Measurements from ENCODE around the gene TNC. TPM values are rescaled to one million over a fixed set of nuclear protein-coding genes. Genes with fewer than 3 reads are reported as not detected.

Gene TNC
- total and polyA plus RNA-seq, 5 donors from 2014 or later, result not detected

GRCh38 chr9:115118879-115119218, 892 bp upstream of the TNC start:
- Mint-ChIP-seq H3K9me3 (peaks cover 0 to 4% (median 1%) of the 10 kb centered on the region in 7 donors), H3K4me1 (no peaks in the 10 kb centered on the region), H3K4me3 (no peak overlapping the region), H3K27me3 (peaks cover 63% of the 10 kb centered on the region), H3K36me3 (no peaks in the 10 kb centered on the region), H3K27ac (no peak overlapping the region)
- Histone ChIP-seq H3K4me3 (ENCODE audit: low read depth, low read length) (no peak overlapping the region), H3K9me3 (ENCODE audit: control insufficient read depth in 2 of 2, low read length in 2 of 2) (no peaks in the 10 kb centered on the region), H3K36me3 (ENCODE audit: control insufficient read depth, insufficient read depth, low read length) (no peaks in the 10 kb centered on the region), H3K4me1 (ENCODE audit: control insufficient read depth, insufficient read depth, low read length, poor library complexity, severe bottlenecking) (no peaks in the 10 kb centered on the region), H3K27me3 (ENCODE audit: control insufficient read depth, insufficient read depth, low read length) (peaks cover 40% of the 10 kb centered on the region), H3K27ac (ENCODE audit: insufficient read depth, low read length, poor library complexity, severe bottlenecking) (no peak overlapping the region)
- ATAC-seq (ENCODE audit: low read depth in 2 of 2) (no peak), DNase-seq (no peak)

GRCh38 chr9:115116421-115117284, 1.3 kb downstream of the TNC start:
- H3K4me3 ChIP-seq (ENCODE audit: low read depth, low read length), result no peak overlapping the region
- no peak overlapping the region for H3K27ac ChIP-seq (ENCODE audit: insufficient read depth, low read length, poor library complexity, severe bottlenecking)
- H3K4me1 ChIP-seq (ENCODE audit: control insufficient read depth, insufficient read depth, low read length, poor library complexity, severe bottlenecking), result no peaks in the 10 kb centered on the region
- Mint-ChIP-seq H3K36me3 (no peaks in the 10 kb centered on the region), H3K4me3 (no peak overlapping the region), H3K9me3 (peaks cover 0 to 4% (median 0%) of the 10 kb centered on the region in 7 donors), H3K27ac (no peak overlapping the region), H3K27me3 (peaks cover 52% of the 10 kb centered on the region), H3K4me1 (no peaks in the 10 kb centered on the region)
- peaks cover 37% of the 10 kb centered on the region for H3K27me3 ChIP-seq (ENCODE audit: control insufficient read depth, insufficient read depth, low read length)
- DNase-seq (no peak), ATAC-seq (ENCODE audit: low read depth in 2 of 2) (no peak)
- H3K9me3 ChIP-seq (ENCODE audit: control insufficient read depth in 2 of 2, low read length in 2 of 2), result no peaks in the 10 kb centered on the region
- no peaks in the 10 kb centered on the region for H3K36me3 ChIP-seq (ENCODE audit: control insufficient read depth, insufficient read depth, low read length)

GRCh38 chr9:115115924-115116323, 2.0 kb downstream of the TNC start:
- Histone ChIP-seq H3K27ac (ENCODE audit: insufficient read depth, low read length, poor library complexity, severe bottlenecking) (no peak overlapping the region), H3K4me3 (ENCODE audit: low read depth, low read length) (no peak overlapping the region), H3K27me3 (ENCODE audit: control insufficient read depth, insufficient read depth, low read length) (peaks cover 35% of the 10 kb centered on the region), H3K36me3 (ENCODE audit: control insufficient read depth, insufficient read depth, low read length) (no peaks in the 10 kb centered on the region), H3K4me1 (ENCODE audit: control insufficient read depth, insufficient read depth, low read length, poor library complexity, severe bottlenecking) (no peaks in the 10 kb centered on the region), H3K9me3 (ENCODE audit: control insufficient read depth in 2 of 2, low read length in 2 of 2) (no peaks in the 10 kb centered on the region)
- H3K4me3 Mint-ChIP-seq, result no peak overlapping the region
- peaks cover 47% of the 10 kb centered on the region for H3K27me3 Mint-ChIP-seq
- DNase-seq (no peak), ATAC-seq (ENCODE audit: low read depth in 2 of 2) (no peak)
- H3K9me3 Mint-ChIP-seq, result peaks cover 0 to 4% (median 0%) of the 10 kb centered on the region in 7 donors
- no peak overlapping the region for H3K27ac Mint-ChIP-seq
- H3K36me3 Mint-ChIP-seq, result no peaks in the 10 kb centered on the region
- no peaks in the 10 kb centered on the region for H3K4me1 Mint-ChIP-seq

GRCh38 chr9:115115117-115115880, 2.7 kb downstream of the TNC start:
- H3K27ac Mint-ChIP-seq, result no peak overlapping the region
- H3K9me3 Mint-ChIP-seq, result peaks cover 0 to 4% (median 0%) of the 10 kb centered on the region in 7 donors
- Histone ChIP-seq H3K27ac (ENCODE audit: insufficient read depth, low read length, poor library complexity, severe bottlenecking) (no peak overlapping the region), H3K4me3 (ENCODE audit: low read depth, low read length) (no peak overlapping the region), H3K36me3 (ENCODE audit: control insufficient read depth, insufficient read depth, low read length) (no peaks in the 10 kb centered on the region), H3K4me1 (ENCODE audit: control insufficient read depth, insufficient read depth, low read length, poor library complexity, severe bottlenecking) (no peaks in the 10 kb centered on the region), H3K9me3 (ENCODE audit: control insufficient read depth in 2 of 2, low read length in 2 of 2) (no peaks in the 10 kb centered on the region), H3K27me3 (ENCODE audit: control insufficient read depth, insufficient read depth, low read length) (peaks cover 29% of the 10 kb centered on the region)
- H3K4me1 Mint-ChIP-seq, result no peaks in the 10 kb centered on the region
- ATAC-seq (ENCODE audit: low read depth in 2 of 2), result no peak
- H3K27me3 Mint-ChIP-seq, result peaks cover 47% of the 10 kb centered on the region
- no peak for DNase-seq
- no peaks in the 10 kb centered on the region for H3K36me3 Mint-ChIP-seq
- no peak overlapping the region for H3K4me3 Mint-ChIP-seq

- Mint-ChIP-seq H3K27ac (no peak overlapping the region), H3K4me3 (no peak overlapping the region), H3K36me3 (no peaks in the 10 kb centered on the region), H3K9me3 (peaks cover 0 to 4% (median 0%) of the 10 kb centered on the region in 7 donors), H3K27me3 (peaks cover 40% of the 10 kb centered on the region), H3K4me1 (no peaks in the 10 kb centered on the region)
- ATAC-seq (ENCODE audit: low read depth in 2 of 2), result no peak
- no peak overlapping the region for H3K4me3 ChIP-seq (ENCODE audit: low read depth, low read length)
- DNase-seq, result no peak
- no peaks in the 10 kb centered on the region for H3K4me1 ChIP-seq (ENCODE audit: control insufficient read depth, insufficient read depth, low read length, poor library complexity, severe bottlenecking)
- no peaks in the 10 kb centered on the region for H3K36me3 ChIP-seq (ENCODE audit: control insufficient read depth, insufficient read depth, low read length)
- peaks cover 26% of the 10 kb centered on the region for H3K27me3 ChIP-seq (ENCODE audit: control insufficient read depth, insufficient read depth, low read length)
- H3K27ac ChIP-seq (ENCODE audit: insufficient read depth, low read length, poor library complexity, severe bottlenecking), result no peak overlapping the region
- H3K9me3 ChIP-seq (ENCODE audit: control insufficient read depth in 2 of 2, low read length in 2 of 2), result no peaks in the 10 kb centered on the region
These were observed 3.4 kb downstream of the TNC start for GRCh38 chr9:115114546-115114945.

GRCh38 chr9:115114084-115114483, 3.9 kb downstream of the TNC start:
- Histone ChIP-seq H3K4me3 (ENCODE audit: low read depth, low read length) (no peak overlapping the region), H3K36me3 (ENCODE audit: control insufficient read depth, insufficient read depth, low read length) (no peaks in the 10 kb centered on the region), H3K9me3 (ENCODE audit: control insufficient read depth in 2 of 2, low read length in 2 of 2) (no peaks in the 10 kb centered on the region), H3K4me1 (ENCODE audit: control insufficient read depth, insufficient read depth, low read length, poor library complexity, severe bottlenecking) (no peaks in the 10 kb centered on the region), H3K27me3 (ENCODE audit: control insufficient read depth, insufficient read depth, low read length) (peaks cover 22% of the 10 kb centered on the region), H3K27ac (ENCODE audit: insufficient read depth, low read length, poor library complexity, severe bottlenecking) (no peak overlapping the region)
- Mint-ChIP-seq H3K27ac (no peak overlapping the region), H3K36me3 (no peaks in the 10 kb centered on the region), H3K27me3 (peaks cover 35% of the 10 kb centered on the region), H3K4me3 (no peak overlapping the region), H3K4me1 (no peaks in the 10 kb centered on the region), H3K9me3 (peaks cover 0 to 4% (median 0%) of the 10 kb centered on the region in 7 donors)
- no peak for ATAC-seq (ENCODE audit: low read depth in 2 of 2)
- DNase-seq, result no peak

- Histone ChIP-seq H3K36me3 (ENCODE audit: control insufficient read depth, insufficient read depth, low read length) (no peaks in the 10 kb centered on the region), H3K9me3 (ENCODE audit: control insufficient read depth in 2 of 2, low read length in 2 of 2) (no peaks in the 10 kb centered on the region), H3K27ac (ENCODE audit: insufficient read depth, low read length, poor library complexity, severe bottlenecking) (no peak overlapping the region), H3K4me1 (ENCODE audit: control insufficient read depth, insufficient read depth, low read length, poor library complexity, severe bottlenecking) (no peaks in the 10 kb centered on the region), H3K4me3 (ENCODE audit: low read depth, low read length) (no peak overlapping the region), H3K27me3 (ENCODE audit: control insufficient read depth, insufficient read depth, low read length) (peaks cover 7% of the 10 kb centered on the region)
- ATAC-seq (ENCODE audit: low read depth in 2 of 2) (no peak), DNase-seq (no peak)
- no peak overlapping the region for H3K27ac Mint-ChIP-seq
- H3K36me3 Mint-ChIP-seq, result no peaks in the 10 kb centered on the region
- no peaks in the 10 kb centered on the region for H3K4me1 Mint-ChIP-seq
- H3K4me3 Mint-ChIP-seq, result no peak overlapping the region
- peaks cover 0 to 4% (median 0%) of the 10 kb centered on the region in 7 donors for H3K9me3 Mint-ChIP-seq
- peaks cover 20% of the 10 kb centered on the region for H3K27me3 Mint-ChIP-seq
These were observed 6.1 kb downstream of the TNC start for GRCh38 chr9:115111874-115112273.

Data from CD4-positive, CD25-positive, alpha-beta regulatory T cell (primary cell).